Measurements from ENCODE around the gene C1QTNF7. TPM values are rescaled to one million over a fixed set of nuclear protein-coding genes. Genes with fewer than 3 reads are reported as not detected.

C1QTNF7 gene
- polyA plus RNA-seq, 1 experiment = 0.06 TPM

DNA sequence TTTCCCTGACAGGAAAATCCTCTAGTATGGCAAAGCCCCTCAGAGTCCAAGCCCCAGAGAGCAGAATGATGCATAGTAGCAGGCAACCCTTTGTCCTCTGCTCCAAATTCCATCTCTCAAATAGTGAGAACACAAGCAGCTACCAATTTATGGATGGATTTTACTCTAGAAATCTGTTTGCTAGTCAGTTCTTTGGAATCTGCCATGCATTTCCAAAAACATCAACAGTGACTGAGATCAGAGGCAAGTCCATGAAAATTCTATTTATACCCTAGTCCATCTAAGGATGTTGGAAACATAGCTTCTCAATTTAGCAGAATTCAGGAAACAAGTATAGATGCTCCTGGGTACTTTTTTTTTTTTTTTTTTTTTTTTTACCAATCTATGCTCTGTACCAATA is 31.9 kb downstream of the C1QTNF7 start:
- POLR2A ChIA-PET = no interaction called here

DNA sequence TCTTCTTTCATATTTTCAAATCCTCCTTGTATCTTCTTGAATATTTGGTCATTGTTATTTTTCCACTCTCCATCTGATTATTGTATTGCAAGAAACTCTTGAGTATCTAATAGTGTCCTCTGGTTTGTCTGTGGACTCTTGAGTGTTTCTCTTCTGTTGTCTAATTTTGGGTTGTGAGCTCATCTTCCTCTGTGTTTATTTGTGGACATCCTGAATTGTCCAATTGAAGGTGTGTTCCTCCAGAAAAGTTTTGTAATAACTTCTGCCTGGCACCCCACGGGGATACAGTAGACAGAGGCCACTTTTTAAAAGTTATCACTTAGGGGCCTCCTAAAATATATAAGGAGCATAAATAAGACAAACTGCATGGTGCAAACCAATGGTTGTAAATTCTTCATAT is 38.8 kb downstream of the C1QTNF7 start:
- Histone ChIP-seq H3K4me3 (ENCODE audit: low read depth, low read length) (no peak overlapping the region), H3K27me3 (ENCODE audit: control insufficient read depth, insufficient read depth, low read length) (no peaks in the 10 kb centered on the region), H3K36me3 (ENCODE audit: control insufficient read depth, insufficient read depth, low read length) (no peaks in the 10 kb centered on the region)
- CTCF ChIA-PET = interaction anchor here (1.3 to 2.3 kb wide), 2 partner anchors 9 to 13 kb away, joined by 4 to 6 read pairs; no protein-coding TSS in a partner anchor
- POLR2A ChIA-PET = no interaction called here
- DNase-seq (ENCODE audit: low read depth) = no peak
- no peak for TF ChIP-seq CTCF (IDR thresholded peaks at IDR 0.05; ENCODE audit: insufficient read depth, low read depth, low read length)

More for the DNA sequence above, 31.9 kb downstream of the C1QTNF7 start:
- Histone ChIP-seq H3K4me3 (ENCODE audit: low read depth, low read length) (no peak overlapping the region), H3K27me3 (ENCODE audit: control insufficient read depth, insufficient read depth, low read length) (peaks cover 7% of the 10 kb centered on the region; the same call in 1 of the 2 replicates), H3K36me3 (ENCODE audit: control insufficient read depth, insufficient read depth, low read length) (no peaks in the 10 kb centered on the region)
- DNase-seq (ENCODE audit: low read depth) = no peak
- TF ChIP-seq CTCF (IDR thresholded peaks at IDR 0.05; ENCODE audit: insufficient read depth, low read depth, low read length) = no peak
- CTCF ChIA-PET = interaction anchor here (0.6 to 7.0 kb wide), 5 partner anchors 11 to 227 kb away, joined by 3 to 58 read pairs (median 11); partner anchors contain the start of gene CC2D2A

- H3K36me3 ChIP-seq (ENCODE audit: control insufficient read depth, insufficient read depth, low read length) = no peaks in the 10 kb centered on the region
- TF ChIP-seq CTCF (IDR thresholded peaks at IDR 0.05; ENCODE audit: insufficient read depth, low read depth, low read length) = no peak
- POLR2A ChIA-PET = interaction anchor here (0.6 to 0.7 kb wide), 3 partner anchors 41 to 1594 kb away, joined by 3 to 7 read pairs (median 4); no protein-coding TSS in a partner anchor
- CTCF ChIA-PET = interaction anchor here (0.6 to 5.7 kb wide), 6 partner anchors 8 to 1819 kb away, joined by 3 to 30 read pairs (median 6); no protein-coding TSS in a partner anchor
- DNase-seq (ENCODE audit: low read depth) = no peak
- no peaks in the 10 kb centered on the region for H3K27me3 ChIP-seq (ENCODE audit: control insufficient read depth, insufficient read depth, low read length)
- H3K4me3 ChIP-seq (ENCODE audit: low read depth, low read length) = peak within 1 kb of the TSS; percentile 39
Measured at GRCh38 chr4:15469402-15470127, 41.7 kb downstream of the C1QTNF7 start, which contains the start of gene CC2D2A. TSS of gene CC2D2A (plus strand) at chr4:15469882. CDS start at chr4:15475933, 6,051 bp downstream.

- no peak for DNase-seq (ENCODE audit: low read depth)
- peak overlapping the region; percentile 39 for H3K4me3 ChIP-seq (ENCODE audit: low read depth, low read length)
- H3K36me3 ChIP-seq (ENCODE audit: control insufficient read depth, insufficient read depth, low read length) = no peaks in the 10 kb centered on the region
- POLR2A ChIA-PET = interaction anchor here (0.6 to 0.7 kb wide), 3 partner anchors 41 to 1595 kb away, joined by 3 to 7 read pairs (median 4); no protein-coding TSS in a partner anchor
- TF ChIP-seq CTCF (IDR thresholded peaks at IDR 0.05; ENCODE audit: insufficient read depth, low read depth, low read length) = no peak
- no peaks in the 10 kb centered on the region for H3K27me3 ChIP-seq (ENCODE audit: control insufficient read depth, insufficient read depth, low read length)
- CTCF ChIA-PET = interaction anchor here (1.0 to 5.7 kb wide), 5 partner anchors 9 to 413 kb away, joined by 4 to 30 read pairs (median 7); no protein-coding TSS in a partner anchor
Measured at GRCh38 chr4:15470128-15470475, 42.3 kb downstream of the C1QTNF7 start.

- POLR2A ChIA-PET = no interaction called here
Measured at GRCh38 chr4:15476396-15476795, 48.6 kb downstream of the C1QTNF7 start.

More at GRCh38 chr4:15476396-15476795, 48.6 kb downstream of the C1QTNF7 start:
- TF ChIP-seq CTCF (IDR thresholded peaks at IDR 0.05; ENCODE audit: insufficient read depth, low read depth, low read length) = no peak
- DNase-seq (ENCODE audit: low read depth) = no peak
- Histone ChIP-seq H3K27me3 (ENCODE audit: control insufficient read depth, insufficient read depth, low read length) (no peaks in the 10 kb centered on the region), H3K36me3 (ENCODE audit: control insufficient read depth, insufficient read depth, low read length) (no peaks in the 10 kb centered on the region), H3K4me3 (ENCODE audit: low read depth, low read length) (no peak overlapping the region)
- CTCF ChIA-PET = interaction anchor here (1.0 kb wide), 1 partner anchor 480 kb away, joined by 3 read pairs; no protein-coding TSS in a partner anchor
